Effector memory CD4-positive, alpha-beta T cell (primary cell): ENCODE data around the gene RPL22L1.

ENCODE experiments used
- DNase-seq, 3 donors: peaks; one replicate each; pipeline ENCODE4 v3.0.0-alpha.2; 2020
- H3K27ac ChIP-seq: 2 replicates; pipeline ENCODE4 v1.7.0; 2013; ENCODE audit warnings: mild to moderate bottlenecking, low read length, moderate library complexity; ENCODE audit not compliant: insufficient read depth, poor library complexity, severe bottlenecking
- H3K27me3 ChIP-seq: replicated peaks from 2 replicates; pipeline ENCODE4 v1.7.0; 2013; ENCODE audit warnings: mild to moderate bottlenecking, low read length; ENCODE audit not compliant: insufficient read depth, control insufficient read depth, poor library complexity, severe bottlenecking
- H3K36me3 ChIP-seq: 2 replicates; pipeline ENCODE4 v1.7.0; 2013; ENCODE audit warnings: mild to moderate bottlenecking, low read length, moderate library complexity; ENCODE audit not compliant: control insufficient read depth, insufficient read depth
- H3K4me1 ChIP-seq: 2 replicates; pipeline ENCODE4 v1.7.0; 2013; ENCODE audit warnings: low read length, mild to moderate bottlenecking; ENCODE audit not compliant: control insufficient read depth, insufficient read depth, poor library complexity, severe bottlenecking
- H3K4me3 ChIP-seq: 2 replicates; pipeline ENCODE4 v1.7.0; 2013; ENCODE audit warnings: low read length, low read depth, mild to moderate bottlenecking; ENCODE audit not compliant: insufficient read depth, poor library complexity, severe bottlenecking
- H3K9me3 ChIP-seq: 2 replicates; pipeline ENCODE4 v1.7.0; 2013; ENCODE audit warnings: mild to moderate bottlenecking, low read length, moderate library complexity; ENCODE audit not compliant: control insufficient read depth

Gene RPL22L1

GRCh38 chr3:170864525-170865208 is 5.3 kb downstream of the RPL22L1 start:
- peaks cover 31% of the 10 kb centered on the region for H3K36me3 ChIP-seq
- no peak for DNase-seq
- no peaks in the 10 kb centered on the region for H3K27me3 ChIP-seq
- H3K9me3 ChIP-seq: no peaks in the 10 kb centered on the region
- no peak overlapping the region for H3K27ac ChIP-seq
- H3K4me3 ChIP-seq: no peak overlapping the region
- H3K4me1 ChIP-seq: peaks cover 10% of the 10 kb centered on the region

- Histone ChIP-seq H3K27ac (no peak overlapping the region), H3K4me1 (peaks cover 10% of the 10 kb centered on the region)
- no peak for DNase-seq
Measured at GRCh38 chr3:170863816-170864215, 6.2 kb downstream of the RPL22L1 start.

GRCh38 chr3:170862618-170863374 is 7.2 kb downstream of the RPL22L1 start:
- H3K27me3 ChIP-seq: no peaks in the 10 kb centered on the region
- no peak overlapping the region for H3K27ac ChIP-seq

More at GRCh38 chr3:170863816-170864215, 6.2 kb downstream of the RPL22L1 start:
- H3K36me3 ChIP-seq: peaks cover 31% of the 10 kb centered on the region
- H3K4me3 ChIP-seq: no peak overlapping the region
- no peaks in the 10 kb centered on the region for H3K9me3 ChIP-seq
- H3K27me3 ChIP-seq: no peaks in the 10 kb centered on the region

GRCh38 chr3:170858599-170858998 is 11.4 kb downstream of the RPL22L1 start:
- H3K27me3 ChIP-seq: no peaks in the 10 kb centered on the region
- H3K27ac ChIP-seq: no peak overlapping the region
- DNase-seq: no peak
- H3K4me1 ChIP-seq: no peaks in the 10 kb centered on the region
- H3K9me3 ChIP-seq: no peaks in the 10 kb centered on the region
- H3K36me3 ChIP-seq: no peaks in the 10 kb centered on the region
- H3K4me3 ChIP-seq: no peak overlapping the region

More at GRCh38 chr3:170862618-170863374, 7.2 kb downstream of the RPL22L1 start:
- Histone ChIP-seq H3K4me3 (no peak overlapping the region), H3K36me3 (peaks cover 27% of the 10 kb centered on the region), H3K9me3 (no peaks in the 10 kb centered on the region), H3K4me1 (peaks cover 4% of the 10 kb centered on the region)
- DNase-seq: no peak

GRCh38 chr3:170852324-170852723 is 17.7 kb downstream of the RPL22L1 start:
- no peaks in the 10 kb centered on the region for H3K27me3 ChIP-seq
- no peak overlapping the region for H3K27ac ChIP-seq
- H3K4me3 ChIP-seq: no peak overlapping the region
- no peaks in the 10 kb centered on the region for H3K36me3 ChIP-seq
- H3K9me3 ChIP-seq: no peaks in the 10 kb centered on the region
- DNase-seq: no peak
- H3K4me1 ChIP-seq: no peaks in the 10 kb centered on the region

- Histone ChIP-seq H3K36me3 (no peaks in the 10 kb centered on the region), H3K4me3 (no peak overlapping the region), H3K27ac (no peak overlapping the region), H3K27me3 (no peaks in the 10 kb centered on the region), H3K9me3 (no peaks in the 10 kb centered on the region), H3K4me1 (no peaks in the 10 kb centered on the region)
- no peak for DNase-seq
Measured at GRCh38 chr3:170848292-170848917, 21.6 kb downstream of the RPL22L1 start.

GRCh38 chr3:170844377-170844776 is 25.6 kb downstream of the RPL22L1 start:
- no peaks in the 10 kb centered on the region for H3K27me3 ChIP-seq
- no peaks in the 10 kb centered on the region for H3K36me3 ChIP-seq
- no peak overlapping the region for H3K27ac ChIP-seq

GRCh38 chr3:170840291-170840859 is 29.6 kb downstream of the RPL22L1 start:
- no peaks in the 10 kb centered on the region for H3K36me3 ChIP-seq
- H3K4me1 ChIP-seq: no peaks in the 10 kb centered on the region
- DNase-seq: no peak
- peaks cover 9% of the 10 kb centered on the region for H3K27me3 ChIP-seq
- no peak overlapping the region for H3K27ac ChIP-seq
- H3K9me3 ChIP-seq: no peaks in the 10 kb centered on the region
- H3K4me3 ChIP-seq: no peak overlapping the region

More at GRCh38 chr3:170844377-170844776, 25.6 kb downstream of the RPL22L1 start:
- Histone ChIP-seq H3K4me1 (no peaks in the 10 kb centered on the region), H3K9me3 (no peaks in the 10 kb centered on the region), H3K4me3 (no peak overlapping the region)
- DNase-seq: no peak

GRCh38 chr3:170839518-170840100 is 30.4 kb downstream of the RPL22L1 start:
- peaks cover 14% of the 10 kb centered on the region for H3K27me3 ChIP-seq
- no peaks in the 10 kb centered on the region for H3K4me1 ChIP-seq
- H3K27ac ChIP-seq: no peak overlapping the region
- no peak overlapping the region for H3K4me3 ChIP-seq
- DNase-seq: no peak
- no peaks in the 10 kb centered on the region for H3K9me3 ChIP-seq
- no peaks in the 10 kb centered on the region for H3K36me3 ChIP-seq
